ENCODE results near the gene RGS11.

Gene RGS11

DNA sequence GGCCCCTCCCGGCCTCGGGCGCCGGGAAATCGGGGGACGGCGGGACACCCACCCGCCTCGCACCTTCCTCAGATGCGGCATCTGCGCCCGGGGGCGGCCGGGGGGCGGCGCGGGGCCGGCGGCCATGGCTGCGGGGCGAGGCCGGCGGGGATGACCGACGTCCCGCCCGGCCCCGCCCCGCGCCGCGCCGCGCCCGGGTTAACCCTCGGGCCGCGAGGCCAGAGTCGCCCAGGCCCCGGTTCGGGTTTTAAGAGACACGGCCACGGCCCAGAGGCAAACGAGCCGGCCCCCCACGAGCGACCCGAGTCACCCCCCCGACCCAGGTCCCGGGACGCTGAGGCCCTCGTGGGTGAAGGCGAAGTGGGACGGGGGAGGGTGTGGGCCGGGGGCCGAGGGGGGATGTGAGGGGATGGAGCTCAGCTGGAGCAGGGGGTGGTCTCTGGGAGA lies at the start of gene RGS11:
TSS of gene RGS11 (minus strand) at position 159 of the 447 bp plus-strand sequence. CDS start at position 126, 33 bp downstream.
- DNase-seq = no peak

DNA sequence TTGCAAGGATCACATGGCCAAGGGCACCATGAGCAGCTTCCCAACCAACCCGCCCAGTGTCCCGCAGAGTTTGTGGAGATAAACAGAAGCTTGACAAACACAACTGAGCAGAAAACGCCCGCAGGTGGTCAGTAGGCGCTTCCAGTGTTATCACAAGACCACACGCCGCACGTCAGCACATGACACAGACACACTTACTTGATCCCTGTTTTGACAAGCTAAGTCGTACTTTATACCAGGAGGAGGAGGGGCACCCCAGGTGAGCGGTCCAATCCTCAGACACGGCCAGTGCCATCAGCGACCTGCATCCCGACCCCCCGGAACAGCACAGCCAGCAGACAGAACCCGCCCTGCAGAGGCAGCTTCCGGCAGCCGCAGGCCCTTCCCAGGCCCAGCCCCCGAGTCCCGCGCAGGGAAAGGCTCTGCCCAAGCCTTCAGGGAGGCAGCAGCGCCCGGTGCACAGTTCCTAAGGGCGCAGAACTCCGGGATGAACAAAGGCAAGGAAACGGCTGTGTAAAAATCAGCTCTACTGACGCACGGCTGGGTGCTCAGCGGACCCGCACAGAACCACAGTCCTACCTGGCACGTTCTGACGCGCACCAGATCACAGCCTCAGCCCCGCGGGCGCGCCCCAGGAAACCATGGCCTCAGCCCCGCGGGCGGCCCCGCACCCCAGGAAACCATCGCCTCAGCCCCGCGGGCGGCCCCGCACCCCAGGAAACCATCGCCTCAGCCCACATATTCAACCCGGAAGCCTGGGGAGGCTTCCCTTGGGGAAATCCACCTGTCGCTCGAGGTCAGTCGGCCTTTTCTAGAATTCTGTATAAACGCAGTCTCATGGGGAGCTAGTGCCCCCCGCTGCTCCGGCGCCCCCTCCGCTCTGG lies 48.9 kb upstream of the RGS11 start:
- no peak for DNase-seq

DNA sequence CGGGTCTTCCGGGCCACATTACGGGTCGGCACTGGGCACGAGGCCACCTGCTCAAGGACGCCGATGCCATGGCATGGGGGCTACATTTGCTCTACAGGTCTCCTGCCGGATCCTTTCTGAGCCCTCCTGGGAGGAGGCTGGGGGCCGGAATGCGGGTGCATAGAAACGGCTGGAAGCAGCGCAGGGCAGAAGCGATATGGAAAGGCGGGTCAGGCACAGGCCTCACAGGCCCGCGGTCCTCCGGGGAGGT lies 48.4 kb upstream of the RGS11 start:
- no peak for DNase-seq

DNA sequence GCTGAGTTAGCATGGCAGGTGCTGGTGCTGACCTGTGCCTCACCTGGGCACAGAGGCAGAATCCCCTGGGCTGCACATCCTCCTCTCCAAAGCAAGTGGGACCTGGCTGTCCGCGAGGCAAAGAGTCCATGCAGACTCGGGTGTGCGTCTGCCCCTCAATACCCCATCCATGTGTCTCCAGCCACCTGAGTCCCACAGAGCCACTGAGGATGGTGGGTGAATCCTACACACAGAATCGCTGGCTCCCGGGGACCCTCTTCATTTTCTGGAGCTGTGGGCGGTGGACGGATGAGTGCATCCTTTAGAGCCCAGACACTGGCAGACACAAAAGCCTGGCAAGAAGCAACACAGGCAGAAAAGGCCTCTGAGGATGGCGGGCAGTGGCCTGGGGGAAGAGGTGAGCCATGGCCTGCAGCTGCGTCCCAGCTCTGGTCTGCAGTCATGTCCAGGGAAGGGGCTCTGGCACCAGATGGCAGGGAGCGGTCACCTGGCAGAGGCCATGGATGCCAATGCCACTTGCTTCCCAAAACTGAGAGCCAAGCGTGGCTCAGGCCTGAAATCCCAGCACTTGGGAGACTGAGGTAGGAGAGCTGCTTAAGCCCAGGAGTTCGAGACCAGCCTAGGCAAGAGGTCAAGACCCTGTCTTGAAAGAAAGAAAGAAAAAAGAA lies 46.9 kb upstream of the RGS11 start:
- no peak for DNase-seq

DNA sequence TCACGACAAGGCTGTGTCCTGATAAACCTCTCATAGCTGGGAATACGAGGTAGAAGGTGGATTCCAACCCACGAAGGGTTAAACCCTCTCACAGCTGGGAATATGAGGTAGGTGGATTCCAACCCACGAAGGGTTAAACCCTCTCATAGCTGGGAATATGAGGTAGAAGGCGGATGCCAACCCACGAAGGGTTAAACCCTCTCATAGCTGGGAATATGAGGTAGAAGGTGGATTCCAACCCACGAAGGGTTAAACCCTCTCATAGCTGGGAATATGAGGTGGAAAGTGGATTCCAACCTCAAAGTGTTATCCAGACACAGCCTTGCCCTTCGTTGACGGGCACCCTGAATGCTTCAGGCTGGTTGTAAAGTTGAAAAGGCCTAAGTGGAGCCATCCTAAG lies 45.8 kb upstream of the RGS11 start:
- DNase-seq = no peak

DNA sequence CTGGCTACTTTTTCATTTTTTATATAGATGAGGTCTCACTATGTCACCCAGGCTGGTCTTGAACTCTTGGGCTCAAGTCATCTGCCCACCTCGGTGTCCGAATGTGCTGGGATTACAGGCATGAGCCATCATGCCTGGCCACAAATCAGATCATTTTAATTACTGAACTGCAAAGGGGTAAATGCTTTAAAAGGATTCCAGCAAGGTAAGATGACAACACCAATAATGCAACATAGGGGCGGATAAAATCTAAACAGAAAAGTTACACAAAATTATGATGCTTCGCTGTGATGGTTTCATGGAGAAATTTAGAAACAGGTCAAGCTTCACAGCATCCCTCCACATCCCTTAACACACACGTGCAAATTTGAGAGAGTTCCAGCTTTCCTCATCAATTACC lies 44.5 kb upstream of the RGS11 start:
- DNase-seq = no peak

DNA sequence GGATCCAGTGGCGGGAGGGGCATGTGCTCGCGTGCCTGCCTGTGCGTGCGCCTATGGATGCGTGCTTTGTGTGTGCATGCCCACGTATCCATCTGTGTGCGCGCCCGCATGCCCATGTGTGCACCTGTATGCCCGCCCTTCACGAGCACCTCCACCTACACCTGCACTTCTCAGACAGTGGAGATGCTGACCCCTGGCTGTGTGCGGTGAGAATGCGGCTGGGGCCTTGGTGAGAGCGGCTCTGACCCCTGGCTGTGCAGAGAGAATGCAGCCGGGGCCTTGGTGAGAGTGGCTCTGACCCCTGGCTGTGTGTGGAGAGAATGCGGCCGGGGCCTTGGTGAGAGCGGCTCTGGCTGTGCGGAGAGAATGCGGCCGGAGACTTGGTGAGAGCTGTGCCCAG lies 42.9 kb upstream of the RGS11 start:
- no peak for DNase-seq

DNA sequence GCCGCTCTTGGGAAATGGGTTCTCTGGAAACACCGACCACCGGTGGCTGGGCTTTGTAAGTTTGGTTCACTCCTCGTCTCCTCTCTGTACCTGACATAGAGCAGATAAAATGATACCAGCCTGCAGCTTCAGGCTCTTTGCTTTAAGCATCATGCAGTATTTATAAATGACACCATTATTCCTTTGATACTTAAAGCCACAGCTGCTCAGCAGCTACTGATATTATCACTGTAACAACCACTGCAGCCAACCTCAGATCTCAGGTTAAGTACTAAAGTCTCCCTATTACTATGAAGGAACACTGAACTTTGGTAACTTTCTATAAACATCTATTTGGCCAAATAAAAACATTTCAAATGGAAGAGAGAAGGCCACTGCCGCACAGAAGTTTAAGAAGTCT lies 41.8 kb upstream of the RGS11 start:
- DNase-seq = no peak

DNA sequence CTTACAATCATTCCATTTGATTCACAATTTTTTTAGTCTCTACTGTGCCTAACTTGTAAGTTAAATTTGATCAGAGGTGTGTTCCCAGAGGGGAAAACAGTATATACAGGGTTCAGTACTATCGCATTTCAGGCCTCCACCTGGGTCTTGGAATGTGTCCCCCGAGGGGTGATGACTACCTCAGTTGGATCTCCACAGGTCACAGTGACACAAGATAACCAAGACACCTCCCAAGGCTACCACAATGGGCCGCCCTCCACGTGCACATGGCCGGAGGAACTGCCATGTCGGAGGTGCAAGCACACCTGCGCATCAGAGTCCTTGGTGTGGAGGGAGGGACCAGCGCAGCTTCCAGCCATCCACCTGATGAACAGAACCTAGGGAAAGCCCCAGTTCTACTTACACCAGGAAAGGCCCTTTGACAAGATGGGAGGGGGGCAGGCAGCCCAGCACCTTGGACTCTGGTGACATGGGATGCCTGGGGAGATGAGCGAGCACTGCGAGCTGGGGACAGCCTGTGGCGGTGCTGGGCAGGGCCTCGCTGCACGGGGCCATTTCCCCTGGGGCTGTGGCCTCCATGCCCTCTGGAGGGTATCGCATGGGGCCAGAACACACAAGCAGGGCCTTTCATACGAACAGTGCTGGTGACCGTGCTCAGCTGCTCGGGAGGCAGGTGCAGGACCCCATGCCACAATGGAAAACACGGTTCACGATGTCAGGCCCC lies 41.2 kb upstream of the RGS11 start:
- DNase-seq = no peak

DNA sequence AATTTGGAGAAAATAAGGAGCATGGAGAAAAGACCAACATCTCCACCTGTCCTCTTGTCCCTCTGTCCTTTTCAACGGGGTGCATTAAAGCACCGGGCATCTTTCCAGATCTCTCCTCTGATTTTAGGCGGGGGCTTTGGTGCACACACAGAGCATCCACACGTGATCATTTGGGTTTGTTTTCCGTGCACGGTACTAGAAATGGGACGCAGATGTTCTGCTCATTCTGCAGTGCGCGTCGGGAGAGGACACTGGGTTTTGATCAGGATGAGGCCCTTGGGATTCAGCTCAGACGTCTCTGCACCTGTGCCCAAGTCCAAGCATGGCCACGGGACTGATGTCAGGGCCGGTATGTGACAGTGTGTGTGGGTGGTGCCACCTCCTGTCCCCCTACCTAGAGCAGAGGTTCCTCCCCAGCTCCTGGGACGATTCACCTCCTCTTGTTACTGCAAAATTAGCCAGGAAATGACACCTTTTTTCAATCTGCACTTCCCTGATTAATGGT lies 39.1 kb upstream of the RGS11 start:
- no peak for DNase-seq

DNA sequence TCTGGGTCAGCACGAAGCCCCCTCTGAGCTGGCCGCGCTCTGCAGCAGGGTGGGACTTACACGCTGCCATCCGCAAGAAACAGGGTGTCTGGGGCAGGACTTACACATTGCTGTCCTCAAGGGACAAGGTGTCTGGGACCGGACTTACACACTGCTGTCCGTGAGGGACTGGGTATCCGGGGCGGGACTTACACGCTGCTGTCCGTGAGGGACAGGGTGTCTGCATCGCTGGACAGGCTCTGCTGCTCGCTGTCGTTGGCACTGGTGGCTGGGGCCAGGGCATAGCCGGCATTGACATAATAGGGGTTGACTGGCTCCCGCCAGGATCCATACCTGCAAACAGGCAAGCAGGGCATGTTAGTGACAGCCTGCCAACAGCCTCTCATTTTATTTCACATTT lies 38.6 kb upstream of the RGS11 start:
- DNase-seq = no peak

DNA sequence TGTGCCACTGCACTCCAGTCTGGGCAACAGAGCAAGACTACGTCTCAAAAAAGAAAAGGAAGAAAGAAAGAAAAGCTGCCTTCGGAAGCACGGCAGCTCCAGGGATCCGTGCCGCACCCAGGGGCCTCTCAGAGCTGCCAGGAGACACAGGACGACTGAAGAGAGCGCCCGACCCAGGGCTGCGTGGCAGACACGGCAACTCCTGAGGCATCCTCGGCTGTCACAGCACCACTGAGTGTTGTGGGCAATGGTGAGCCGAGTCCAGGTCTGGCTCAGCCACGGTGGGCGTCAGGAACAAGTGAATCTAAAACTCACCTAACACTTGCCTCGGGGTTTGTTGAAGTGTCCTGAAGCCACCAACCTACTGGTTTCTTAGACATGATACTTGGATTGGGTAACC lies 36.0 kb upstream of the RGS11 start:
- no peak for DNase-seq

DNA sequence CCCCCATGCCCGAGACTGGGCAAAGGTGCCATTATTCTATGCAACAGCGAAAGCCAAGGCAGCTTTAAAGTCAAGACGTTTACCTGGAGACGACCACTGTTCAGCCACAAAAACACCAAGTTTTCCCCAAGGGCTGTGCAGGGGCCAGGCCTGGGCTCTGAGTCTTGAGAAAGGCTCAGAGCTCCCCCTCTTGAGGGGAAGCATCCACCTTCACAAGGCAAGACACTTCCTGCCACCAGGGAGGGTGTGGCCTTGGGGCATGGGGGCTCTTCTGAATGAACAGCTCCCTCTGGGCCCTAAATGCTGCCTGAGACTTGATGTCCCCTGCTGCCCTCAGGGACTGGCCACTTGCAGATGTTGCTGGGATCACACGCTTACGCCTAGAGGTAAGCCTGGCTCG lies 33.7 kb upstream of the RGS11 start:
- no peak for DNase-seq

DNA sequence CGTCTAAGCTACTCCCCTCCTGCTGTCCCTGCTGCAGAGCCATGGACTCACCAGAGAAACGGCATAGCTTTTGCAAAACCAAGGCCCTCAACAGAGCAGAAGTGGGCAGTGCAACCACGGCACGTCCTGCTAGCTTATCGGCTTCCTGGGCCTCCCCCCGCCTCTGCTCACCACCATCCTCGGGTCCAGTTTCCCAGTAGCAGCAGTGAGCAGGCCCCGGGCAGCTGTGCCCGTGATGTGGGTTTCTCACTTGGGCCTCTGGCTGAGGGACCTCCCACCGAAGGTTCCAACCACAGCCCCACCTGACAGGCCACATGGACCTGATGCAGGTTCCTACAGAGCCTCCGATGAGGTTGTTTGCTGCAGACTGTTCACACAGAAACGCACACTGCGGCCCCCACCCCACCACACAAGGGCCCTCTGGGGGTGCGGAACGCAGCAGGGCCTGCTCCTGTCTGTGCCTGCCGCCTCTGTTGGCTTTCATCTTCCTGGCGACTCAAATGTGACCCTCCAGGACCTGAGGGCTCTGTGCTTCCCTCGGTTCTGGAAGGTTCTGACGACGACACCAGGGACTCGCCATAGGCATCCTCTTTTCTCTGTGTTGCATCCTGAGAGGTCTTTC lies 32.1 kb upstream of the RGS11 start:
- DNase-seq = no peak

DNA sequence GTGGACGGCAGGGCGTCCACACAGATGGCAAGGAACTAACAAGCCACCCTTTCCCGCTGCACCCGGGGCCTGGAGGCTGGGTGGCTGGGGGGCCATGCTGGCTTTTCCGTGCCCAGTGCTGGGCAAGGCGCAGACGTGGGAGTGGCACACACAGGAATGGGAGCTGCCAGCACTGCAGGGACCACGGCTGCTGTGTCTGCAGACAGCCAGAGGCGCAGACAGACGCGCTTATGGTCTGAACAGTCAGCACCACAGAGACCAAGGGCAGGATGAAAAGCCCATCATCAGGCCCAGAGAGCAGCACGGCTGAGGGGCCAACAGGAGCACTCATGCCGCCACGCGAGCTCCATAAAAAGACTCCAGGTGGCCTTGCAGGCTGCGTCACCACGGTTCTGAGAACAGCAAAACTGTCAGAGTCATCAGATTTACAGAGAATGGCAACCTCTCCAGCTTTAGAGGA lies 31.2 kb upstream of the RGS11 start:
- no peak for DNase-seq

DNA sequence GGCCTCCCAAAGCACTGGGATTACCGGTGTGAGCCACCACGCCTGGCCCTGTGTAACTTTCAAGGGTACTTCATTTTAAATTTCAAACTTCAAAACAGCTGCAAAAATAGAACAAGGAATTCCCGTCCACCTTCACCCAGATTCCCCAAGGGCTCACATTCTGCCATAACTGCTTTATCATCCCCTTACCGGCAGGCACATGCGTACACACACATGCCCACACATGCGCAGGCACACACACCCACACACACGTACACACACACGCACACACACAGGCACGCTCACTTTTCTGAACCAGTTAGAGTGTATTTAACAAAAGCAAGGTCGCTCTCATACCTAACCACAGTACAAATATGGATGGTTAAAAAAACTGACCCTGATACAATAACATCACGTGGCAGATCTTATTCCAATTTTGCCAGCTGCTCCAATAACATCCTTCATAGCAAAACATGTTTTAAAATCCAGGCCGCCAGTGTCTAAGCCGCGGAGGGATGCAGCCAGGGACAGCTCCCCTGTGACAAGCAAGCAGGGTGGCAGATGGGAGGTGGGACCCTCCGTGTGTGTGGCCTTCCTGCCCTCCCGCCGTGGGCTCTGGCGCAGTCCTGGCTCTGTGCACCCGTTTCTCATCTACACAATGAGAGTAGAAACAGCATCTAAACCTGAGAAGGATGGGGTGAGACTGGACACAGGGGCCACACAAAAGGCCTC lies 30.3 kb upstream of the RGS11 start:
- DNase-seq = no peak

DNA sequence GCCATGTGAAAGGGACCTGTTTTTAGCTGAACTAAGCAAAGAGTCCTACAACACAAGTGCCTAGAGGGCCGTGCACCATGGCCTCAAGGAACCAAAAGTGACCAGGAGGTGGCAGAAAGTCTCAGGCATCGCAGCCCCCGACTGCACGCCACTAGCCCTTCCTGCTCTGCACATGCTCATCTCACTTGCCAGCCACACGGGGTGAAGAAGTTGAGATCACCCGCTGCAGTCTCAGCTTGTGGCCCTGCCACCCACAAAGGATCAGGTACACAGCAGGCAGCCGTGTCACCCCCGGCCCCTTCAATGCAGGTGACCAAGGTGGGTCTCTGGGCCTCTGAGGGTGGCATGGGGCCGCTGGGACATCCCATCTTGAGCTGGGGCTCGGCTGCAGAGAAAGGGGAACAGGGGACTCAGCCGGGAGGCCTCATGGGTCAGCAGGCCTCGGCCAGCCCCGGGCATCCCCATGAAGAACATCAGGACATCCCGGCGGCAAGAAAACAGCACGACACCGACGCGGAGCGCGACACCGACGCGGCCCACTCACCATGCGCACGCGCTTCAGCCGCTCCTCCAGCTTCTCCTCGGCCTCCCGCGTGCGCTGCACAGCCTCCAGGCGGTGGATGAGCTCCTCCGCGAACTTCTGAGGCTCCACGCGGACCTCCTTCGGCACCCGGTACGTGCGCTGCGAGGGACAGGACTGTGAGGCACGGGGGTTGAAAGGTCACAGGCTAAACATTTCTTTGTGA lies 28.2 kb upstream of the RGS11 start:
- no peak for DNase-seq

DNA sequence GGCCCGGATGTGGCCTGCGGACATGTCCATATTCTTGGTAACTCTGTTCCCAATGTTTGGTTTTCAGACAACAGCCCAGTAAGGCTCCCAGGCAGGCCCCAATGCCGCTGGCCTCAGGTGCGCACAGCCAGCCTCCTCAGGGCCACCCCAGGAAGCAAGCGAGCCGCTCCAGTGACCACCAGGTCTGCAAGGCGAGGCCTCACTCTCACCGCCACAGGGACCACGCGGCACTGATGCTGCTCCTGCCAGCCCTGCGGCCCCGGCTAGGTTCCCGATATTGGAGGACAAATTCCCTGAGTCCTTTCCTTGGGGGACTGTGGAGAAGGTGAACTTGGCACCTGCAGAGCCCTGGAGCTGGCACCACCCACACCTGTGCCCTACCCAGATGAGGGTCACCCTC lies 26.2 kb upstream of the RGS11 start:
- no peak for DNase-seq

DNA sequence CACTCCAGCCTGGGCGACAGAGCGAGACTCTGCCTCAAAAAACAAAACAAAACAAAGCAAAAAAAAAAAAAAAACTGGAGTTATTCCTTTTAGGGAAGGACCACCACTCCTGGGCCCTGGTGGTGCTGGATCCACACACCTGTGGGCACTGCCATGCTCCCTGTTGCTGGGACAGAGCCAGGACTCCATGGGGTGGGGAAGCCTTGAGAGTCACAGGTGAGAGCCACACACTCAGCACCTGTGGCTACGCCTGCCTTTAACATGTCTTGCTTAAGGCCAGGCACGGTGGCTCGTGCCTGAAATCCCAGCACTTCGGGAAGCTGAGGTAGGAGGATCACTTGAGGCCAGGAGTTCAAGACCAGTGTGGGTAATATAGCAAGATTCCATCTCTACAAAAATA lies 25.5 kb upstream of the RGS11 start:
- DNase-seq = no peak

DNA sequence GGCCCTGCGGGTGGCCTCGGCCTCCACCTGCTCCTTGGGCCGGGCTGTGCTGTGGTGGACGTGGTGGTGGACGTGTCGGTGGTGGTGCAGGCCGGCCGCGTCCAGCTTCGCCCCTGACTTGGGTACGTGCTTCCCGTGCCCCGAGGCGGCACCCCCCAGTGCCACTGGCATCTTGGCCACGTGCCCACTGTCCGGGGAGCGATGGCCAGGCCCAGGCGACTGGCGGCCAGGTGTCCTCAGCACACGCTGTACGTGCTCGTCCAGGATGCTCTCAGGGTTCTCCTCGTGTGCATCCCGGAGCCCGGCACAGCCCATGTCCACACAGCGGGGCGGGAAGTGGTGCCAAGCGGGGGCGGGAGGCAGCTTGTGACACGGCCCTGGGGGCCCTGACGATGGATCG lies 22.1 kb upstream of the RGS11 start:
- DNase-seq = no peak

DNA sequence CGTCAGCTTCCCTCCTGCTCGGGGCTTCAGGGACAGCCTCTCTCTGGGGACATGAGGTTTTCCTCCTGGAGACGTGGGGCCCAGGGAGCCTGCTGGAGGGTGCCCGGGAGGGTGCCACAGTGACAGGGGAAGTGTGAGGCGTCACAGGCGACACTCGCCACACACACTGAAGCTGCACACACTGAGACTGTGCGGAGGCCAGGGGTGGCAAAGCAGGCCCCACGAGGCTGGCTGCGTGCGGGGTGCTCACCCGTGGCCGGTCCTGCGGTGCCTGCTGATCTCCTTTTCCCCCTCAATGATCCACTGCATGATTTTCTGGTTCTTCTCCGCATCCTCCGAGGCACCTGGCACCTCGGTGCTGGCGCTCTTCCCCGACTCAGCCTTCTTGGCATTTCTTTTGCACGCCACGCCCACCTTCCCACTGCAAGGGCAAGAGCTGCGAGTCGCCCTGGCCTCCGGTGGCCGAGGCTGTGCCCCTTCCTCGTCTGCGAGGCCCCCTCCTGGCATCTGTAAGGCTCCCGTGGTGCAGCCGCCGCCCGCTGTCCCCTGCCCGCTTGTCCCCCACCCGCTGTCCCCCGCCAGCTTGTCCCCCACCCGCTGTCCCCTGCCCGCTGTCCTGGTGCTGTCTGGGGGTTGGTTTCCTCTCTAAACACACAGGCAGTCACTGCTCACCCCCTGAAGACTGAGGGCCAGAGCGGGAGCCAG lies 21.2 kb upstream of the RGS11 start:
- DNase-seq = no peak

Measured in NCI-H1930 (cell line).